ENCODE results near the gene MAST3. TPM values are rescaled to one million over a fixed set of nuclear protein-coding genes. Genes with fewer than 3 reads are reported as not detected.

MAST3 gene
- total and polyA plus RNA-seq, 10 donors = 8.9 to 52.7 (median 38.2) TPM

- H3K27ac ChIP-seq = no peak overlapping the region
- intact Hi-C loops (cut with DNase I; ENCODE audit: low total_unique reads) = no loop called here
- no peaks in the 10 kb centered on the region for H3K9me3 ChIP-seq
- H3K36me3 ChIP-seq = peaks cover 0 to 100% (median 92%) of the 10 kb centered on the region in 6 donors
- H3K4me1 ChIP-seq = peaks cover 0 to 22% (median 2%) of the 10 kb centered on the region in 6 donors
- 84 to 94% (median 88%) methylated on average over 31 of the region's 31 CpGs for WGBS, 5 donors
- no peaks in the 10 kb centered on the region for H3K27me3 ChIP-seq (replicated peaks in 1 of 7)
- no peak for DNase-seq
- H3K4me3 ChIP-seq = no peak overlapping the region
- TF ChIP-seq CTCF (IDR thresholded peaks at IDR 0.05 in 8 of 11, conservative IDR thresholded peaks at IDR 0.05 in 3 of 11) (no peak), POLR2A (IDR thresholded peaks at IDR 0.05) (no peak), POLR2AphosphoS5 (IDR thresholded peaks at IDR 0.05) (peak in 1 of 3 donors; percentile 59)
Measured at GRCh38 chr19:18131841-18132596, 34.4 kb downstream of the MAST3 start.

DNA sequence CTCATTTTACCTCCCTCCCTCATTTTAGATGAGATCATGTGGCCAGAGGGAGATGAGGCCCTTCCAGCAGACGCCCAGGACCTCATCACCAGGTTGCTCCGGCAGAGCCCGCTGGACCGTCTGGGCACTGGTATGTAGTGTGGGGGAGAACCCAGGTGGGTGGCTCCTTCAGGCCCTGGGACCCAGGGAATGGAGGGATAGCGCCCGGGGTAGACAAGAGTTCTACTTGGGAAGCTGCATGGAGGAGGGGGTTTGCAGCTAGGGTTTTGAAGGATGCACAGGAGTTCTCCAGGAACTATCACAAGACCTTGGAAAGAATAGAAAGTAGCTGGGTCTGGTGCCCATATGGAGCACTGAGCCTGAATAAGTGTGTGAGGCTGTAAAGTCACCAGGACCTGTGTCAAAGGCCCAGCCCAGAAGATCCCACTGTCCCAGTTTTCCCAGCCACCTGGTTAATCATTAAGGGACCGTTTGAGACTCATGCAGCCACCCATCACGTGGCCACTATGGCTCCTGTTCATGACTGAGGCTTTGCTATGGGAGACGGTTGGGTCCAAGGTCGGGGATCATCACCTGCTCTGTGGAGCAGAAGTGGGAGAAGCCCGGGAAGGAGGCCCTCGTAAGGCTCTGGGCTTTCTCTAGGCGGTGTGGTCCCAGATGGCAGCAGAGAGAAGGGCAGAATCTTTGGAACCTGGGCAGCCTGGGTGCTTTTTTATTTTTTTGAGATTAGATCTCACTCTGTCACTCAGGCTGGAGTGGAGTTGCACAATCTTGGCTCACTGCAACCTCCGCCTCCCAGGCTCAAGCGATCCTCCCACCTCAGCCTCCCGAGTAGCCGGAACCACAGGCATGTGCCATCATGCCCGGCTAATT is 38.4 kb downstream of the MAST3 start:
- TF ChIP-seq POLR2A (IDR thresholded peaks at IDR 0.05) (no peak), CTCF (IDR thresholded peaks at IDR 0.05 in 8 of 11, conservative IDR thresholded peaks at IDR 0.05 in 3 of 11) (no peak), POLR2AphosphoS5 (IDR thresholded peaks at IDR 0.05) (no peak)
- Histone ChIP-seq H3K36me3 (peaks cover 0 to 99% (median 94%) of the 10 kb centered on the region in 6 donors), H3K4me1 (peaks cover 0 to 7% (median 0%) of the 10 kb centered on the region in 6 donors), H3K27ac (no peak overlapping the region), H3K4me3 (no peak overlapping the region), H3K9me3 (no peaks in the 10 kb centered on the region), H3K27me3 (replicated peaks in 1 of 7) (no peaks in the 10 kb centered on the region)
- intact Hi-C loops (cut with DNase I; ENCODE audit: low total_unique reads) = no loop called here
- no peak for DNase-seq
- WGBS, 5 donors = 92 to 98% (median 94%) methylated on average over 18 of the region's 18 CpGs

GRCh38 chr19:18137242-18137641 is 39.7 kb downstream of the MAST3 start:
- intact Hi-C loops (cut with DNase I; ENCODE audit: low total_unique reads) = no loop called here
- no peaks in the 10 kb centered on the region for H3K27me3 ChIP-seq (replicated peaks in 1 of 7)
- H3K27ac ChIP-seq = peak overlapping the region in 1 of 8 donors; percentile 17
- H3K4me3 ChIP-seq = no peak overlapping the region
- TF ChIP-seq CTCF (IDR thresholded peaks at IDR 0.05 in 8 of 11, conservative IDR thresholded peaks at IDR 0.05 in 3 of 11) (no peak), POLR2A (IDR thresholded peaks at IDR 0.05) (no peak), POLR2AphosphoS5 (IDR thresholded peaks at IDR 0.05) (peak in 1 of 3 donors; percentile 25)
- 80 to 97% (median 87%) methylated on average over 5 to 11 of the region's 11 CpGs for WGBS, 5 donors
- no peaks in the 10 kb centered on the region for H3K9me3 ChIP-seq
- peaks cover 0 to 99% (median 94%) of the 10 kb centered on the region in 6 donors for H3K36me3 ChIP-seq
- H3K4me1 ChIP-seq = peaks cover 0 to 7% (median 0%) of the 10 kb centered on the region in 6 donors
- no peak for DNase-seq
